GM12874 (cell line): ENCODE data around the gene SDC3.

Experiments used
- CTCF ChIP-seq: IDR thresholded peaks from 2 replicates; pipeline ENCODE4 v1.5.1; 2011; ENCODE audit warnings: low read depth, mild to moderate bottlenecking, control low read depth, low read length, moderate library complexity; ENCODE audit not compliant: insufficient read depth

Gene SDC3

DNA sequence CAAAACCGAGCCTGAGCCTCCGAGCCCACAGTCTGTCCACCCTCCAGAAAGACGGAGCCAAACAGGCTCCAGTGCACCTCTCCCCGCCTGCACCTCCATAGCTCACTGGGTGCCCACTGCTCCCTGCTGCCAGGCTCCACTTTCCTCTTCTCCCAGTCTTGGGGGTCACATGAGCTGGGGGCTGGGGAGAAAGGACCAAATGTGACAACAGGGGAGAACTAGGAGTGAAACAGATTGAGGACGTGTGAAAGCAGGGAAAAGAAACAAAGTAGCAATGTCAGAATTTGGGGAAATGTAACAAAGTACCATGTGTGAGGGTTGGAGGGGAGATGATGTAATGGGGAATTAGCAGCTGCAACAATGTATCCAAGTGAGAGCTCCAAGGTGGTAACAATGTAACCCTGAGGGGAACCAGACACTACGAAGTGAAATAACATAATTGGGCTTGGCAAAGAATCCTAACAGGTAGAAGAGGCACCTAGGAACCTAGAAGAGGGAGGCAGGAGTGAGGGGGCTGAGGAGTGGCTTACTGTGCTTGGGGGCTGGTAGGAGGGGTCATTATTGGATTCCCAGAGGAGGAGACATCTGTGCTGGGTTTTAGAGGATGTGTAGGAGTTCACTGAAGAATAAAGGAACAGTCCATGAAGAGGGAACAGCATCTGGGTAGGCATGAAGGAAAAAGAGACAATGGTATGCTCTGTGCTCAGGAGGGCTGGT, 12.5 kb downstream of the SDC3 start:
- no peak for TF ChIP-seq CTCF

- no peak for TF ChIP-seq CTCF
Measured at GRCh38 chr1:30895382-30895943, 13.1 kb downstream of the SDC3 start.

GRCh38 chr1:30894508-30894973, 14.0 kb downstream of the SDC3 start:
- TF ChIP-seq CTCF: no peak

- no peak for TF ChIP-seq CTCF
Measured at GRCh38 chr1:30893776-30894507, 14.6 kb downstream of the SDC3 start.

DNA sequence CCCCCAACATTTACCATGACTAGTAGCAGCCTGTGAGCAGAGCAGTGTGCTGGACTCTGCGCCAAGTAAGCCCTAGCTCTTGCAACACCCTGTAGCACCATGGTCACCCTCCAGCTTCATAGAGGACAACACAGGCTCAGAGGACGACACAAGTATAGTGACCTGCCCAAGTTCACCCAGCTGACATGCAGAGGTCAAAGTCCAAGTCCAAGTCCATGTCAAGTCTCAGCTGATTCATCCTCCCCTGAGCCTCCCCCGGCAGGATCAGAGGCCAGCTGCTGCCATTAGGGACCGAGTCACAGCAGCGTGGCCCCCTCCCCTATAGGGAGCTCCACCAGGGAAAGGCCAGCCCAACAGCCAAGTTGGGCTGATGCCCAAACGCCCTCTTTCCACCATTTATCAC, 15.9 kb downstream of the SDC3 start:
- no peak for TF ChIP-seq CTCF

GRCh38 chr1:30891227-30891552, 17.4 kb downstream of the SDC3 start:
- no peak for TF ChIP-seq CTCF

DNA sequence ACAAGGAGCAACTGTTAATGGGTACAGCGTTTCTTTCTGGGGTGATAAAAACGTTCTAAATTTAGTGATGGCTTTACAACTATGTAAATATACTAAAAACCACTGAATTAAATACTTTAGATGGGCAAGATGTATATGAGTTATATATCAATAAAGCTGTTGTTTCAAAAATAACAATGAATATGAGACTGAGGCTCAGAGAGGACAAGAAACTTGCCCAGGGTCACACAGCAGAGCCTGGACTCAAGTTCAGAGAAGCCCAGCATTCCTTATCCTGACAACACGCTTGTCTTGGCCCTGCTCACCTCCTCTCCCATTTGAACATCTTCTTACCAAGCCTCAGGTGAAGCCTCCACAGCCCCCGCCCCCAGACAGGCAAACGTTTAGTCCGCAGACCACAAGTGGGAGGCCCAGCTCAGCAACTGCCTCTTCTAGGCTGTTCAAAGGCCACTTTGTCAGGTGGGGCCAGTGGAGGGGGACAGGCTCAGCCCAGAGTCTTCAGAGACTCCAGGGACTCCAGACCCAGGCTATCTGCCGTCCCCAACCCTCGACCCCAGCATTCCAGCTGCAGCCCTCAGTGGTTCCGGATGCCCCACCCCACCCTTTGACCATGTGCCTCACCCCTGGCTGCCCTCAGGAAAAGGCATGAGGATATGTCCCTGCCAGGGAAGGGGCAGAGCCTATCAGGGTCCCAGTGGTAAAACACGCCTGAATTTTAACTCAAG, 17.9 kb downstream of the SDC3 start:
- TF ChIP-seq CTCF: no peak
